Fibroblast of villous mesenchyme (primary cell): Measurements from ENCODE around the gene RALA. TPM values are rescaled to one million over a fixed set of nuclear protein-coding genes. Genes with fewer than 3 reads are reported as not detected.

ENCODE experiments used
- DNase-seq: peaks from one replicate; pipeline ENCODE4 v3.0.0-alpha.2; 2010; ENCODE audit warnings: low read depth
- H3K4me3 ChIP-seq: 2 replicates; pipeline ENCODE4 v1.5.1; 2011; ENCODE audit warnings: low read depth, mild to moderate bottlenecking, low read length
- CTCF ChIP-seq: IDR thresholded peaks from 2 replicates; pipeline ENCODE4 v1.5.1; 2012; ENCODE audit warnings: low read depth, mild to moderate bottlenecking, low read length; ENCODE audit not compliant: insufficient read depth
- total RNA-seq: library from RNA; depleted of rRNA; stranded (reverse); fragments of >200 nt; gene quantifications from 2 replicates; pipeline ENCODE4 v1.2.3, GENCODE V29; 2012

The RALA gene
- total RNA-seq, 1 donor: 20.3 TPM

DNA sequence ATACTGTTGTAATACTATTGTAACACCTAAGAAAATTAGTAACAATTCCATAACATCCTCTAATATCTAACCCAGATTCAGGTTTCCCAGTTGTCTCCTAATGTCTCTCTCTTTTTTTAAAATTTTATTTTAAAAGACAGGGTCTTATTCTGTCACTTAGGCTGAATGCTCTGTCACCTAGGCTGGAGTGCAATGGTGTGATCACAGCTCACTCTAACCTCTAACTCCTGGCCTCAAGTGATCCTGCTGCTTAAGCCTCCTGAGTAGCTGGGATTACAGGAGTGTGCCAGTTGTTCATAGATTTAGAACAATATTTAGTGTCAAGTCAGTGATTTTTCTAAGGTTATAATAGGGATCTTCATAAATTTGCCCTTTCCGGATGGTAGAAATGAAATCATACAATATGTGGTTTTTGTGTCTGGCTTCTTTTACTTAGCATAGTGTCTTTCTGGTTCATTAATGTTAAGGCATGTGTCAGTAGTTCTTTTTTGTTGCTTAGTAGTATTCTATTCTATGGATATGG, 14.7 kb downstream of the RALA start:
- TF ChIP-seq CTCF: no peak
- DNase-seq: no peak
- H3K4me3 ChIP-seq: no peak overlapping the region

- no peak overlapping the region for H3K4me3 ChIP-seq
- no peak for TF ChIP-seq CTCF
- no peak for DNase-seq
Measured at GRCh38 chr7:39642896-39643295, 19.5 kb downstream of the RALA start.

GRCh38 chr7:39644170-39644569, 20.8 kb downstream of the RALA start:
- no peak overlapping the region for H3K4me3 ChIP-seq
- no peak for TF ChIP-seq CTCF
- DNase-seq: no peak

DNA sequence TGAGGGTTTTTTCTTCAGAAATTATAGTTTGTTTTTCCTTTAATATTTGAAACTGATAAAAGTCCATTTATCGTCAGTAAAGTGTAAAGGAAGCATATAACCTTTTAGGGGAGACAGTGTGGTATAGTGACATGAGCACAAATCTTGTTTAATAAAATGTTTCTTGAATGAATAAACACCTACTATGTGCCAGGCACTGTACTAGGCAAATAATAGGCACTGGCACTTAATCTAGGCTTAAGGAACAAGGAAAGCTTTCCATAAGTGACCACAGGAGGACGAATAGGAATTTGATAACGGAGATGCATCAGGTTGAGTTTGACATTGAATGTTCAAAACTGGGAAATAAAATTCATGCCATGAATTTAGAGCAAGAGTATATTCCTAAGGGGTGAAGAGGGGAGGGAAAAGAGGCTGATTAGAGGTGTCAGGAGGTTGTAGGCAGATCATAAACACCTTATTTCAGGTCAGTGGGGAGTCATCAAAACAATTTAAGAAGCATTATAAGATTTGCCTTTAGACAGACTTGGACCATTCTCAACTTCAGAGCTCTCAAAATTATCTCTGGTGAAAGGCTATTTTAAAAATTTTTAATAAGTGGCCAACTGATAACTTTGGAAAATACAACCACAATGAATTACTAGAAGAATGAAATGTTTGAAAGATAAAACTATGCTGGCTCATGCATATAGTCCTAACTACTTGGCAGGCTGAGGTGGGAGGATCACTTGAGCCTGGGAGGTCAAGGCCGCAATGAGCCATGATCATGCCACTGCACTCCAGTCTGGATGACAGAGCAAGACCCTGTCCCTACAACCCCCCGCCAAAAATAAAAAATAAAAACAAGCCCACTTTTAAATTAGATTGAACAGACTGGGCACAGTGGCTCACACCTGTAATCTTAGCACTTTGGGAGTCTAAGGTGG, 22.4 kb downstream of the RALA start:
- TF ChIP-seq CTCF: no peak
- no peak overlapping the region for H3K4me3 ChIP-seq
- DNase-seq: no peak

- DNase-seq: no peak
- no peak overlapping the region for H3K4me3 ChIP-seq
- no peak for TF ChIP-seq CTCF
Measured at GRCh38 chr7:39647816-39648215, 24.4 kb downstream of the RALA start.

GRCh38 chr7:39650676-39651075, 27.3 kb downstream of the RALA start:
- no peak for TF ChIP-seq CTCF
- DNase-seq: peak; percentile 42
- no peak overlapping the region for H3K4me3 ChIP-seq
